ENCODE measurements around the gene MT1M.

Gene MT1M

DNA sequence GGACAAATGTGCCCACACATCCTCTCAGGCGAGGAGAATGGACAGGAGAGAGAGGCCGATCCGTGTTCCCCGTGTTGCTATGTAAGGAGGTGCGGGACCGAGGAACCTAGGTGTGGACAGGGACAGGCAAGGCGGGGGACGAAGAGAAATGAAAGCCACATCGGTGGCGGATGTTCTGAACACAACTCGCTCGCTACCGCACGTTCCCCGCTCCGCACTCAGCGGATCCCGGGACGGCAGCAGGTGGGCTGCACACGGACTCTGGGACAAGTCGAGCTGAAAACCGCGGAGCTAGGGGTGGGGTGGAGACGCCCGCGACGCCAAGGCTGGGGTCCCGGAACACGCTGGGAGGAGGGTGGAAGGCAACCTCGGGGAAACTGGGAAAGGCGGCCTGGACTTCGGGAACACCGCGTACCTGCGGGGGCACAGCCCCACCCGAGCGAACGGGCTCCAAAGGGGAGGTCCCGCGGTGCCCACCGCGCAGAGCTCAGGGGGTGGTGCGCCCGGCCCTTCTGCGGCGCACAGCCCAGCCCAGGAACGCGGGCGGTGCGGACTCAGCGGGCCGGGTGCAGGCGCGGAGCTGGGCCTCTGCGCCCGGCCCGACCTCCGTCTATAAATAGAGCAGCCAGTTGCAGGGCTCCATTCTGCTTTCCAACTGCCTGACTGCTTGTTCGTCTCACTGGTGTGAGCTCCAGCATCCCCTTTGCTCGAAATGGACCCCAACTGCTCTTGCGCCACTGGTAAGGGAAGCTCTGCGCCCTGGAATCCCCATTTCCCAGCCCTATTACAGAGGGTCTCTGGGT, 7.1 kb upstream of the MT1M start, which contains the start of gene MT1E:
TSS of gene MT1E (plus strand) at position 642 of the 803 bp plus-strand sequence. CDS start at position 713, 71 bp downstream.
- DNase-seq (ENCODE audit: low read depth in 1 of 2, low spot score in 1 of 2) = no peak
- no peak for TF ChIP-seq JUND (IDR thresholded peaks at IDR 0.05; ENCODE audit: low read depth)
- in situ Hi-C loops (cut with HindIII; ENCODE audit: low pct_unique_long_range_greater_than_20kb, low sequenced_read_pairs) = no loop called here

DNA sequence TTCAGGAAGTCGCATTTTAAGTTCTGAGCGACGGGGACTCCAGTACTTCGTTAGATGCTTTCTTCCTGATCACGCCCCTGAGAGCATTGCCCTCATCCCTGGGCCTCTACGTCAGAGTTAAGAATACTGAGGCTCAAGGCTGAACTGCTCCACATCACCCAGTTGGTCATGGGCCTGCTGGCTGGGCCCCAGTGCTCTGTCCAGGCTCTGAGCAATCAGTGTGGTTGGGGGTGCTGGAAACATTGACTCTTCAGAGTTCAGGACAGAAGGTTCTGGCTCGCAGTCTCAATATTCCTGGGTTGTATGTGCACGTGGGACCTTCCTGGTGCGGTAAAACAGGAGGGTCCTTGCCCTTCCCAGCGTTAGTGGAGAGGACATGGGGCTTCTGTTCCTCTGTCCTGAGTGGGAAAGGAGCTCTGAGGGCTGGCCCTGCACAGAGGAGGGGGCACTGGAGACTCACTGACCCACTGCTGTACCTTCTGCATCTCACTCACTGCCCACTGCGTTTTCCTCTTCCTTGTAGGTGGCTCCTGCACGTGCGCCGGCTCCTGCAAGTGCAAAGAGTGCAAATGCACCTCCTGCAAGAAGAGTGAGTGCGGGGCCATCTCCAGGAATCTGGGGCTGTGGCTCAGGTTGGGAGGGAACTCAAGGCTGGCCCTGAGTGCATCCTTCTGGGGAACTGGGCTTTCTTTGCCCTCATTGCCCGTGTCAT, 6.4 kb upstream of the MT1M start:
- DNase-seq (ENCODE audit: low read depth in 1 of 2, low spot score in 1 of 2) = no peak
- no peak for TF ChIP-seq JUND (IDR thresholded peaks at IDR 0.05; ENCODE audit: low read depth)
- in situ Hi-C loops (cut with HindIII; ENCODE audit: low pct_unique_long_range_greater_than_20kb, low sequenced_read_pairs) = no loop called here

- no peak for TF ChIP-seq JUND (IDR thresholded peaks at IDR 0.05; ENCODE audit: low read depth)
- no peak for DNase-seq (ENCODE audit: low read depth in 1 of 2, low spot score in 1 of 2)
- in situ Hi-C loops (cut with HindIII; ENCODE audit: low pct_unique_long_range_greater_than_20kb, low sequenced_read_pairs) = no loop called here
These were observed 5.8 kb upstream of the MT1M start for GRCh38 chr16:56626685-56627084.

DNA sequence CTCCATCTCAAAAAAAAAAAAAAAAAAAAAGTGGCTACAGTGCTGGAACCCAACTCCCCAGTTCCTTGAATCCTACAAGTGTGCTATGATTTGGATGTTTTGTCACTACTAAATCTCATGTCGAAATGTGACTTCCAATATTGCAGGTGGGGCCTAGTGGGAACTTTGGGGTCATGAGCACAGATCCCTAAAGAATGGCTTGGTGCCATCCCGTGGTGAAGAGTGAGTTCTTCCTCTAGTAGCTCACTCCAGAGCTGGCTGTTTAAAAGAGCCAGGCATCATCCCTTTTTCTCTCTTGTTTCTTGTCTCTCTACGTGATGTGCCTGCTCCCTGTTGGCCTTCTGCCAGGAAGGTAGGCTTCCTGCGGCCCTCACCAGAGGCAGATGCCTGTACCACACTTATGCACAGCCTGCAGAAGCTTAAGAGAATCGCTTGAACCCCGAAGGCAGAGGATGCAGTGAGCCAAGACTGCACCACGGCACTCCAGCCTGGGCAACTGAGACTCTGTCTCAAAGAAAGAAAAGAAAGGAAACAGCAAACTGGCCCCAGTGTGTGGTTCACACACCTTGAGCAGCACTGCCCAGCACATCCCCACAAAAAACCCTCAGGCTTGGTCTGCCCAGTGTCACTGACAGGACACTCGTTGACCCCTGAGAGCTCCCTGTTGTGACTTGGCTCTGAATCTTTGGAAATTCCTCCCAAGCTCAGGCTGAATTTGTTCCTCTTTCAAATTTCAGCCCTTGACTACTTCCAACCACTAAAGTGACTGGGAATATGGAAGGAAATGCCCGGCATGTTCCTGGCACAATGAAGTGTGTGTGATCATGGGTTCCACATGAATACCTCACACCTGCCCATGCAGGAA, 3.7 kb upstream of the MT1M start:
- no peak for TF ChIP-seq JUND (IDR thresholded peaks at IDR 0.05; ENCODE audit: low read depth)
- no peak for DNase-seq (ENCODE audit: low read depth in 1 of 2, low spot score in 1 of 2)
- in situ Hi-C loops (cut with HindIII; ENCODE audit: low pct_unique_long_range_greater_than_20kb, low sequenced_read_pairs) = no loop called here

GRCh38 chr16:56629531-56629930, 2.9 kb upstream of the MT1M start:
- TF ChIP-seq JUND (IDR thresholded peaks at IDR 0.05; ENCODE audit: low read depth) = no peak
- in situ Hi-C loops (cut with HindIII; ENCODE audit: low pct_unique_long_range_greater_than_20kb, low sequenced_read_pairs) = no loop called here
- DNase-seq (ENCODE audit: low read depth in 1 of 2, low spot score in 1 of 2) = no peak

GRCh38 chr16:56630134-56630533, 2.3 kb upstream of the MT1M start:
- no peak for DNase-seq (ENCODE audit: low read depth in 1 of 2, low spot score in 1 of 2)
- in situ Hi-C loops (cut with HindIII; ENCODE audit: low pct_unique_long_range_greater_than_20kb, low sequenced_read_pairs) = no loop called here
- no peak for TF ChIP-seq JUND (IDR thresholded peaks at IDR 0.05; ENCODE audit: low read depth)

DNA sequence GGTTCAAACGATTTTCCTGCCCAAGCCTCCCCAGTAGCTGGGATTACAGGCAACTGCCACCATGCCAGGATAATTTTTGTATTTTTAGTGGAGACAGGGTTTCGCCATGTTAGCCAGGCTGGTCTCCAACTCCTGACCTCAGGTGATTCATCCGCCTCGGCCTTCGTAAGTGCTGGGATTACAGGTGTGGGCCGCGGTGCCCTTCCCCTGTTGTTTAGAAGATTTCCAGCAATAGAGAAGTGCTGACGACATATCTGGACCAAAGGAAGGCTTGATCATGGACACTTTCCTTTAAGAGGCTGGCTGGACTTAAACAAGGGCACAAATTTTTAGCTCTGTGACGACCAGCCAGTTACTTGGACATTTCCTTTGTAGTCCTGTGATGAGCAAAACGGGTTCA, 1.3 kb upstream of the MT1M start:
- in situ Hi-C loops (cut with HindIII; ENCODE audit: low pct_unique_long_range_greater_than_20kb, low sequenced_read_pairs) = no loop called here
- no peak for TF ChIP-seq JUND (IDR thresholded peaks at IDR 0.05; ENCODE audit: low read depth)

GRCh38 chr16:56631832-56632155, 665 bp upstream of the MT1M start:
- no peak for TF ChIP-seq JUND (IDR thresholded peaks at IDR 0.05; ENCODE audit: low read depth)
- in situ Hi-C loops (cut with HindIII; ENCODE audit: low pct_unique_long_range_greater_than_20kb, low sequenced_read_pairs) = no loop called here
- no peak for DNase-seq (ENCODE audit: low read depth in 1 of 2, low spot score in 1 of 2)

More for the DNA sequence above, 1.3 kb upstream of the MT1M start:
- no peak for DNase-seq (ENCODE audit: low read depth in 1 of 2, low spot score in 1 of 2)

GRCh38 chr16:56632848-56633365, 448 bp downstream of the MT1M start:
- TF ChIP-seq JUND (IDR thresholded peaks at IDR 0.05; ENCODE audit: low read depth) = no peak
- in situ Hi-C loops (cut with HindIII; ENCODE audit: low pct_unique_long_range_greater_than_20kb, low sequenced_read_pairs) = no loop called here
- no peak for DNase-seq (ENCODE audit: low read depth in 1 of 2, low spot score in 1 of 2)

- in situ Hi-C loops (cut with HindIII; ENCODE audit: low pct_unique_long_range_greater_than_20kb, low sequenced_read_pairs) = no loop called here
- TF ChIP-seq JUND (IDR thresholded peaks at IDR 0.05; ENCODE audit: low read depth) = no peak
These were observed 1.1 kb downstream of the MT1M start for GRCh38 chr16:56633535-56633934.

GRCh38 chr16:56634715-56635440, 2.4 kb downstream of the MT1M start:
- DNase-seq (ENCODE audit: low read depth in 1 of 2, low spot score in 1 of 2) = no peak
- no peak for TF ChIP-seq JUND (IDR thresholded peaks at IDR 0.05; ENCODE audit: low read depth)
- in situ Hi-C loops (cut with HindIII; ENCODE audit: low pct_unique_long_range_greater_than_20kb, low sequenced_read_pairs) = no loop called here

More at GRCh38 chr16:56633535-56633934, 1.1 kb downstream of the MT1M start:
- DNase-seq (ENCODE audit: low read depth in 1 of 2, low spot score in 1 of 2) = no peak

DNA sequence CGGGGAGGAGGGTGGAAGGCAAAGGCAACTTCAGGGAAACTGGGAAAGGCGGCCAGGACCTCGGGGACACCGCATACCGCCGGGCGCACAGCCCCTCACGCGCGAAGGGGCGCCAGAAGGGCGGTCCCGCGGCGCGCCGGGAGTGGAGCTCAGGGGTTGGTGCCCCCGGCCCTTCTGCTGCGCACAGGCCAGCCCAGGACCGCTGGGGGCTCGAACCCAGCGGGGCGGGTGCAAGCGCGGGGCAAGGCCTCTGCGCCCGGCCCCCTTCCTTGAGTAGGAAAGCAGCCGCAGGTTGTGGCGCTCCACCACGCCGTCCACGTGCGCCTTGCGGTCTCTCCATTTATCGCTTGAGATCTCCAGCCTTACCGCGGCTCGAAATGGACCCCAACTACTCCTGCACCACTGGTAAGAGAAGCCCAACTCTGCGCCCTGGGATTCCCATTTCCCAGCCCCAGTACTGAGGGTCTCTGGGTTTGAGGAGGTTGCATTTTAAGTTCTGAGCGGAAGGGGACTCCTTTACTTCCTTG, 3.0 kb downstream of the MT1M start:
- in situ Hi-C loops (cut with HindIII; ENCODE audit: low pct_unique_long_range_greater_than_20kb, low sequenced_read_pairs) = no loop called here
- TF ChIP-seq JUND (IDR thresholded peaks at IDR 0.05; ENCODE audit: low read depth) = no peak
- DNase-seq (ENCODE audit: low read depth in 1 of 2, low spot score in 1 of 2) = no peak
